Measurements from ENCODE around the gene BCL11A.

GRCh38 chr2:60405271-60405919 lies 148.1 kb downstream of the BCL11A start:
- TF ChIP-seq CTCF (IDR thresholded peaks at IDR 0.05; ENCODE audit: insufficient read depth, low read depth, low read length) (no peak), EZH2 (IDR thresholded peaks at IDR 0.05; ENCODE audit: insufficient read depth, low read length) (no peak)
